ENCODE measurements around the gene PGAP2.

GRCh38 chr11:3853545-3853842, 45.1 kb downstream of the PGAP2 start:
- TF ChIP-seq ZNF324 (tag by site-specific recombination; IDR thresholded peaks at IDR 0.05) (no peak), CTCF (tag by site-specific recombination; IDR thresholded peaks at IDR 0.05) (no peak), ZNF416 (tag by site-specific recombination; IDR thresholded peaks at IDR 0.05) (no peak), ZNF707 (tag by site-specific recombination; IDR thresholded peaks at IDR 0.05) (no peak)
